IMR-90 (cell line): ENCODE data around the gene TGM1.

Source experiments
- BHLHE40 ChIP-seq: fragments of 150-350 bp; IDR thresholded peaks from 2 replicates; pipeline ENCODE4 v1.6.1; 2016; ENCODE audit warnings: mild to moderate bottlenecking, low read depth, low read length
- CTCF ChIP-seq: conservative IDR thresholded peaks from 2 replicates; pipeline ENCODE4 v1.5.1; 2012; ENCODE audit warnings: mild to moderate bottlenecking, low read depth, low read length, improper control_type of control experiment
- ELK1 ChIP-seq: fragments of 150-350 bp; IDR thresholded peaks from 2 replicates; pipeline ENCODE4 v1.6.1; 2016; ENCODE audit warnings: low read depth, mild to moderate bottlenecking, low read length, moderate library complexity, borderline replicate concordance
- FOS ChIP-seq: fragments of 150-350 bp; IDR thresholded peaks from 2 replicates; pipeline ENCODE4 v1.6.1; 2016; ENCODE audit warnings: low read depth, low read length
- MAZ ChIP-seq: IDR thresholded peaks from 2 replicates; pipeline ENCODE4 v1.6.1; 2012; ENCODE audit warnings: low read depth, mild to moderate bottlenecking, low read length, improper control_type of control experiment, moderate library complexity, borderline replicate concordance
- MXI1 ChIP-seq: IDR thresholded peaks from 2 replicates; pipeline ENCODE4 v1.6.1; 2012; ENCODE audit warnings: low read depth, mild to moderate bottlenecking, low read length, moderate library complexity, borderline replicate concordance
- POLR2A ChIP-seq: IDR thresholded peaks from 2 replicates; pipeline ENCODE4 v1.6.1; 2012; ENCODE audit warnings: mild to moderate bottlenecking, low read depth, low read length
- RCOR1 ChIP-seq: IDR thresholded peaks from 2 replicates; pipeline ENCODE4 v1.6.1; 2012; ENCODE audit warnings: mild to moderate bottlenecking, low read length, improper control_type of control experiment; ENCODE audit not compliant: insufficient replicate concordance
- SMC3 ChIP-seq: fragments of 150-350 bp; IDR thresholded peaks from 2 replicates; pipeline ENCODE4 v1.6.1; 2016; ENCODE audit warnings: low read depth, mild to moderate bottlenecking, antibody characterized with exemption, low read length, moderate library complexity

DNA sequence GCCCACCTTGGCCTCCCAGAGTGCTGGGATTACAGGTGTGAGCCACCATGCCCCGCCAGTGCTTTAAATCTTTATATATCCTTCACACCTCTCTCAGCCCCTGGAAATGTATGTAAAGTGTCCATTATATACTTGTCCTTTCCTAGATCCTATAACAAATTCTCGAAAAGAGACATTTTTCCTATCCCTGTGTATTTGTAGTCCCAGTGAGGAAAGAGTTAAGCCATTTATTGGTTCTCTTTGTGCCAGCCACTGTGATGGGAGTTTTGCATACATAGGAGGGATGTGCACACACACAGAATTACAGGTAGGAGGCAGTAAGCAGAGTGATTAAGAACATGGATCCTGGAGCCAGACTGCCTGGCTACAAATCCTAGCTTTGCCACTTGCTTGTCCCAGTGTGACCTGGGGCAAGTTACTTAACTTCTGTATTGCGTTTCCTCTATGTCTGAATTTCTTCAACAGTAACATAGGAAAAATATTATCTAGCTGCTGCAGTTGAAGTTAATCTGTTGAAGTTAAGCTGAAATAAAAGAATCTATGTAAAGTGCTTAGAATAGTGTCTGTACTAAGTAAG, 10.5 kb upstream of the TGM1 start:
- TF ChIP-seq RCOR1, result no peak
- no peak for TF ChIP-seq CTCF
- no peak for TF ChIP-seq SMC3
- TF ChIP-seq MAZ, result no peak
- TF ChIP-seq POLR2A, result no peak
- no peak for TF ChIP-seq ELK1
- no peak for TF ChIP-seq BHLHE40
- TF ChIP-seq FOS, result no peak
- no peak for TF ChIP-seq MXI1
